Brain pericyte (primary cell): ENCODE results near the gene MEIOB.

ENCODE experiments used
- DNase-seq: peaks from one replicate; pipeline ENCODE4 v3.0.0-alpha.2; 2012; ENCODE audit warnings: low read depth, low spot score

Gene MEIOB

GRCh38 chr16:1788095-1788707 lies 83.8 kb downstream of the MEIOB start:
- no peak for DNase-seq

DNA sequence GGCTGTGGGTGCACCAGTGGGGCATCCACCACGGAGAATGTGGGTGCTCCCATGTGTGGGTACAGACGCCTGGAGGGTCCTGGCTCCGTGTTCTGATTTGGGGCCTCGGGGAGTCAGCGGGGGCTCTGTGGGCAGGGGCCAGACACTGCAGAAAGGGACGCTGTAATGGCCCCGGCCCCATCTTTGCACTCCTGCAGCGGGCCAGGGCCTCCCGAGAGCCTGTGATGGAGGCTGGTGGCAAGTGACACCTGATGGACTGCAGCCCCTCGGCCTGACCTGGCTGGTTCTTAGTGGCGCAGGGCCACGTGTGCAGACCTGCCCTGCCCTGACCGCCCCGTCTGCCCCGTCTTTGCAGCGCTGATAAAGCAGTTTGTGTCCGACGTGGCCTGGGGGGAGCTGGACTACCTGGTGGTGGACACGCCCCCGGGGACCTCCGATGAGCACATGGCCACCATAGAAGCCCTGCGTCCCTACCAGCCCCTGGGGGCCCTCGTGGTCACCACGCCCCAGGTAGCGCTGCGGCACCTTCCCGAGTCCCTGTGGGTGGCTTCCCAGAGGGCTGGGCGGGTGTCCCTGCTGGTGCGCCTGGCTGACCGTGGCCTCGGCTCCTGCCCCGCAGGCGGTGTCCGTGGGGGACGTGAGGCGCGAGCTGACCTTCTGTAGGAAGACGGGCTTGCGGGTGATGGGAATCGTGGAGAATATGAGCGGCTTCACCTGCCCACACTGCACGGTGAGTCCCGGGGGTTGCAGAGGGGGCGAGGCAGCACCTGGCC lies 84.5 kb downstream of the MEIOB start:
- DNase-seq, result no peak

GRCh38 chr16:1787056-1787321 lies 85.0 kb downstream of the MEIOB start:
- no peak for DNase-seq

DNA sequence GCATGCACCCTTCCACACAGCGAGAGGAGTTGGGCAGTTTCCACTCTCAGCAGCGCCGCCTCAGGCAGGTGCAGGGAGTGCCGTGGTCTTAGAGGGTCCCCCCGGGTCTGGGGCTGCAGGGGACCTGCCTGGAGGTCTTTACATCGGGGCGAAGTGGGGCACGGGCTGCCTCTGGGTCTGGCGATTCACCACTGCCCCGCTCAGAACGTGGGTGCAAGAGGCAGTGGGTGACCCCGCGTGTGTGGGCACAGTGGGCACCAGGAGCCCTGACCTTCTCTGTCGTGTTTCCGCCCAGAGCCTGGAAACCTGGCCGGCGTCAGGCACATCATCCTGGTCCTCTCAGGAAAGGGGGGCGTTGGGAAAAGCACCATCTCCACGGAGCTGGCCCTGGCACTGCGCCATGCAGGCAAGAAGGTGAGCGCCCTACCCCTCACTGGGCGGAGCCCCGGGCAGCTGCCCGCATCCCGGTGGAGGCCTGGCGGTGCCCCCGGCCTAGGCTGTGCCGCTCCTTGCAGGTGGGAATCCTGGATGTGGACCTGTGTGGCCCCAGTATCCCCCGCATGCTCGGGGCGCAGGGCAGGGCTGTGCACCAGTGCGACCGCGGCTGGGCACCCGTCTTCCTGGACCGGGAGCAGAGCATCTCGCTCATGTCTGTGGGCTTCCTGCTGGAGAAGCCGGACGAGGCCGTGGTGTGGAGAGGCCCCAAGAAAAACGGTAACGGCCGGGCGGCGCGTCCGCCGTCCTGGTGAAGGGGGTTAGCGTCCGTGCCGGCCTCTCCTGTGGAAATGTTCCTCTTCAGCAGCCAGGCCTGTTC lies 85.5 kb downstream of the MEIOB start:
- no peak for DNase-seq

DNA sequence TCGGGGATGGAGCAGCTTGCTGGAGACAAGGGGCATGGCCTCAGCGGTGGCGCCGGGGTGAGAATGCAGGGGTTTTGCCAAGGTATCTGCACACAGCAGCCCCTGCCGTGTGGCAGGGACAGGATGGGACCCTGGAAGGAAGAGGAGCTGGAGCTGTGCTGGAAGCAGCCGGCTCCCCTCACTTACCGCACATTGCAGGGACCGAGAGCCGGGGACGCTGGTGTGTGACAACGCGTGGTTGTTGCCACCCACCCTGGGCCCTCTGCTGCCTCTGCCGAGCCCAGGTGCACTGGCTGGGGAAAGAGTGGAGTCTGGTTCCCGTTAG lies 86.2 kb downstream of the MEIOB start:
- no peak for DNase-seq

GRCh38 chr16:1784977-1785845 lies 86.8 kb downstream of the MEIOB start:
- DNase-seq, result no peak
